Heart left ventricle (tissue), 13 donors: ENCODE data around the gene STK24.

Experiments
- CTCF ChIP-seq, 12 donors: fragments of 200-600 bp; sonication (generic) in 4 of 12; IDR thresholded peaks; one replicate each; pipeline versions ENCODE4 v1.5.0 to v1.8.0; 2018 to 2022; ENCODE audit warnings: antibody characterized with exemption in 12 of 12, mild to moderate bottlenecking in 5 of 12
- POLR2A ChIP-seq, 2 donors: fragments of 450-650 bp; IDR thresholded peaks; one replicate each; pipeline ENCODE4 v1.6.1; 2017; ENCODE audit warnings: antibody characterized with exemption in 2 of 2, mild to moderate bottlenecking in 2 of 2, moderate library complexity in 2 of 2
- donor health status: ischemic (EF 13 %, LVEDD 7.1; RV severe dilation, severe dysfunction).
- donor health status: DM: no; HTN: yes; CAD: no.
- donor health status: DM: no; HTN: no; CAD: no.
- donor health status: ischemic (EF 25% LVEDD 6.9; RV normal size, moderate dysfunction).
- donor health status: ischemic (EF 25% LVEDD 5.7; RV mildly dilated, moderate dysfunction).
- donor health status: ischemic (EF 35%, LVEDD 5.7; RV mildly dilated, moderate dysfunction).
- donor health status: nonischemic (EF 11% LVEDD 7.7; RV severe dilation, severe dysfunction).
- donor health status: DM: yes; HTN: yes; CAD: no.
- donor health status: PGD.
- donor health status: ischemic (EF 29% LVEDD 5.4; RV normal size, mild dysfunction).
- donor health status: nonischemic (EF 23%, LVEDD 6.1; RV moderate dilation, normal function).

GRCh38 chr13:98419786-98420553 lies 156.9 kb downstream of the STK24 start:
- TF ChIP-seq CTCF (IDR thresholded peaks at IDR 0.05) (no peak), POLR2A (IDR thresholded peaks at IDR 0.05) (no peak)
